HG02852 (cell line): Measurements from ENCODE around the gene GPR35.
"Not testable (repeated sequence)": the region's sequence is repeated elsewhere in the genome, so short reads cannot be mapped to it uniquely, and the experiment has no call there.

ENCODE experiments used
- ATAC-seq: cut with Tn5 transposase; IDR thresholded peaks from one replicate; pipeline ENCODE4 v1.9.1; 2021; ENCODE audit warnings: mild to moderate bottlenecking, moderate library complexity; ENCODE audit not compliant: unreplicated experiment

Gene GPR35

GRCh38 chr2:240602266-240603050, 22.8 kb upstream of the GPR35 start:
- ATAC-seq, result no peak

- ATAC-seq, result no peak
Observed at GRCh38 chr2:240603081-240603835, 22.0 kb upstream of the GPR35 start.

GRCh38 chr2:240603846-240604245, 21.4 kb upstream of the GPR35 start:
- no peak for ATAC-seq

- ATAC-seq, result no peak
Observed at GRCh38 chr2:240604291-240604938, 20.9 kb upstream of the GPR35 start.

- no peak for ATAC-seq
Observed at GRCh38 chr2:240604939-240605716, 20.2 kb upstream of the GPR35 start.

- no peak for ATAC-seq
Observed at GRCh38 chr2:240605867-240606743, 19.2 kb upstream of the GPR35 start.

- no peak for ATAC-seq
Observed at GRCh38 chr2:240611601-240612210, 13.6 kb upstream of the GPR35 start.

- ATAC-seq, result no peak
Observed at GRCh38 chr2:240613781-240614180, 11.5 kb upstream of the GPR35 start.

- ATAC-seq, result no peak
Observed at GRCh38 chr2:240614391-240614790, 10.9 kb upstream of the GPR35 start.

- ATAC-seq, result no peak
Observed at GRCh38 chr2:240615396-240615795, 9.9 kb upstream of the GPR35 start.

- ATAC-seq, result no peak
Observed at GRCh38 chr2:240615820-240616547, 9.3 kb upstream of the GPR35 start.

- ATAC-seq, result not testable (repeated sequence)
Observed at GRCh38 chr2:240616860-240617666, 8.2 kb upstream of the GPR35 start.

- no peak for ATAC-seq
Observed at GRCh38 chr2:240618776-240619175, 6.5 kb upstream of the GPR35 start.

- ATAC-seq, result no peak
Observed at GRCh38 chr2:240619506-240620148, 5.7 kb upstream of the GPR35 start.

GRCh38 chr2:240620149-240620731, 5.0 kb upstream of the GPR35 start:
- ATAC-seq, result no peak

GRCh38 chr2:240620859-240621258, 4.4 kb upstream of the GPR35 start:
- no peak for ATAC-seq

GRCh38 chr2:240622060-240622411, 3.2 kb upstream of the GPR35 start:
- ATAC-seq, result no peak
